Endothelial cell of umbilical vein (primary cell): ENCODE results near the gene RAB11FIP2. TPM values are rescaled to one million over a fixed set of nuclear protein-coding genes. Genes with fewer than 3 reads are reported as not detected.

Source experiments
- BruUV-seq: library from RNA; stranded (reverse); fragments of 400-500 nt; replicated peaks from 2 replicates; lab custom pipeline; 2021; lab: Mats Ljungman, UMichigan
- CTCF ChIA-PET: fragments of 300-600, 350-600 bp; sonication (Branson Sonifier 250); formaldehyde crosslinking; loops from one replicate; lab custom pipeline; 2021; ENCODE audit warnings: antibody characterized with exemption, inconsistent platforms; lab: Charles Lee
- POLR2A ChIA-PET: fragments of 300-600, 350-600 bp; sonication (Branson Sonifier 250); formaldehyde crosslinking; loops from one replicate; lab custom pipeline; 2021; ENCODE audit warnings: antibody characterized with exemption, inconsistent platforms; lab: Charles Lee
- DNase-seq: peaks from one replicate; pipeline ENCODE4 v3.0.0-alpha.2; 2011; ENCODE audit warnings: low read depth, low spot score
- FAIRE-seq: peaks from 2 replicates; lab custom pipeline; 2011; peaks lifted over from hg19 to GRCh38; lab: Jason Lieb, UNC
- H2AFZ ChIP-seq: 2 replicates; pipeline ENCODE4 v1.6.0; 2012; ENCODE audit warnings: low read depth, low read length, control low read depth, inconsistent platforms
- H3K27ac ChIP-seq: 2 replicates; pipeline ENCODE4 v1.5.1; 2011; ENCODE audit warnings: low read depth, mild to moderate bottlenecking, control low read depth, low read length, moderate library complexity; ENCODE audit not compliant: insufficient read depth
- H3K27me3 ChIP-seq, 2 experiments: 2 replicates each; pipeline versions ENCODE4 v1.6.0 to v1.6.1; 2011; ENCODE audit warnings: low read length in 2 of 2, mixed read lengths in 1 of 2; ENCODE audit not compliant: control insufficient read depth in 2 of 2, insufficient read depth in 2 of 2
- H3K36me3 ChIP-seq, 2 experiments: 2 replicates in 1 of 2; 3 replicates in 1 of 2; pipeline ENCODE4 v1.5.1; 2011; ENCODE audit warnings: low read length in 2 of 2, mild to moderate bottlenecking in 1 of 2, moderate library complexity in 1 of 2; ENCODE audit not compliant: control insufficient read depth in 2 of 2, insufficient read depth in 2 of 2; ENCODE audit errors: extremely low read depth in 1 of 2
- H3K4me1 ChIP-seq: 3 replicates; pipeline ENCODE4 v1.5.1; 2011; ENCODE audit warnings: mild to moderate bottlenecking, low read length; ENCODE audit not compliant: control insufficient read depth, insufficient read depth; ENCODE audit errors: extremely low read depth
- H3K4me2 ChIP-seq: 2 replicates; pipeline ENCODE4 v1.6.1; 2011; ENCODE audit warnings: low read length, control low read depth, mixed read lengths; ENCODE audit not compliant: insufficient read depth
- H3K4me3 ChIP-seq, 3 experiments: fragments of 200-600 bp in 1 of 3; sonication (generic), shearing (Covaris generic) in 1 of 3; replicated peaks in 1 of 3; 2 replicates each; pipeline ENCODE4 v1.5.1; 2011 to 2016; ENCODE audit warnings: control low read depth in 3 of 3, low read length in 3 of 3, mild to moderate bottlenecking in 2 of 3, inconsistent platforms in 1 of 3, low read depth in 1 of 3, moderate library complexity in 1 of 3; ENCODE audit not compliant: insufficient read depth in 1 of 3
- H3K79me2 ChIP-seq: 2 replicates; pipeline ENCODE4 v1.6.0; 2012; ENCODE audit warnings: low read length, inconsistent platforms; ENCODE audit not compliant: control insufficient read depth, insufficient read depth
- H3K9ac ChIP-seq: replicated peaks from 2 replicates; pipeline ENCODE3; 2011; ENCODE audit warnings: low read length, control low read depth; ENCODE audit not compliant: insufficient read depth; ENCODE audit errors: extremely low read depth
- H3K9me1 ChIP-seq: replicated peaks from 3 replicates; pipeline ENCODE4 v1.6.0; 2011; ENCODE audit warnings: mild to moderate bottlenecking, low read length; ENCODE audit not compliant: control insufficient read depth, insufficient read depth; ENCODE audit errors: extremely low read depth
- H3K9me3 ChIP-seq: replicated peaks from 2 replicates; pipeline ENCODE4 v1.5.1; 2012; ENCODE audit warnings: low read length, inconsistent platforms; ENCODE audit not compliant: control insufficient read depth, insufficient read depth
- H4K20me1 ChIP-seq: replicated peaks from 2 replicates; pipeline ENCODE3; 2011; ENCODE audit warnings: mild to moderate bottlenecking, low read length; ENCODE audit not compliant: control insufficient read depth, insufficient read depth; ENCODE audit errors: extremely low read depth
- EZH2 ChIP-seq: IDR thresholded peaks from 2 replicates; pipeline ENCODE4 v1.6.1; 2012; ENCODE audit warnings: borderline replicate concordance, low read depth, mild to moderate bottlenecking, moderate library complexity, low read length, inconsistent platforms; ENCODE audit not compliant: severe bottlenecking
- FOS ChIP-seq: IDR thresholded peaks from 2 replicates; pipeline ENCODE4 v1.6.1; 2011; ENCODE audit warnings: mild to moderate bottlenecking, low read length, moderate library complexity, borderline replicate concordance; ENCODE audit not compliant: insufficient read depth
- GATA2 ChIP-seq: IDR thresholded peaks from 2 replicates; pipeline ENCODE4 v1.7.0; 2011; ENCODE audit warnings: low read depth, mild to moderate bottlenecking, moderate library complexity, mixed read lengths, low read length; ENCODE audit not compliant: insufficient read length, insufficient read depth
- JUN ChIP-seq: IDR thresholded peaks from 2 replicates; pipeline ENCODE4 v1.6.1; 2011; ENCODE audit warnings: borderline replicate concordance, low read depth; ENCODE audit not compliant: insufficient read length, insufficient read depth
- MAX ChIP-seq: IDR thresholded peaks from 2 replicates; pipeline ENCODE4 v1.6.1; 2011; ENCODE audit not compliant: insufficient read depth, insufficient read length
- MYC ChIP-seq: IDR thresholded peaks from one replicate; pipeline ENCODE4 v1.6.1; 2011; ENCODE audit warnings: mild to moderate bottlenecking, low read depth, low read length
- POLR2A ChIP-seq: IDR thresholded peaks from 2 replicates; pipeline ENCODE4 v1.6.1; 2012; ENCODE audit warnings: low read depth, mild to moderate bottlenecking, control low read depth, low read length
- POLR2AphosphoS5 ChIP-seq: IDR thresholded peaks from 2 replicates; pipeline ENCODE4 v1.6.1; 2012; ENCODE audit warnings: low read depth, mild to moderate bottlenecking, control low read depth, low read length, moderate library complexity; ENCODE audit not compliant: insufficient read depth
- dilution Hi-C: fragments of 300-500 bp; cut with MboI; formaldehyde crosslinking; loops from one replicate; pipeline ENCODE4 v1.15.0; 2019; ENCODE audit warnings: low sequenced_read_pairs; ENCODE audit not compliant: extremely low pct_ligation_motif_present
- intact Hi-C: fragments of 100-400 bp; cut with micrococcal nuclease; formaldehyde crosslinking; loops from one replicate; pipeline ENCODE4 v1.10.0; 2022
- polyA plus RNA-seq, 4 experiments: library from polyadenylated mRNA; depleted of rRNA in 3 of 4; stranded (reverse) in 3 of 4; unstranded in 1 of 4; fragments of >200 nt; gene quantifications; 2 replicates each; pipeline versions ENCODE4 v1.2.1 to v1.2.3, GENCODE V29; 2011 to 2012; ENCODE audit warnings: missing spikeins in 1 of 4
- total RNA-seq: library from RNA; stranded (reverse); gene quantifications from 2 replicates; pipeline ENCODE4 v1.2.3, GENCODE V29; 2021
- TF ChIP-seq, protein P1 (sequence below), 2 donors: IDR thresholded peaks; 1 replicate in 1 of 2; 2 replicates in 1 of 2; pipeline ENCODE4 v1.5.1; 2011; ENCODE audit warnings: low read length in 2 of 2, mild to moderate bottlenecking in 2 of 2, moderate library complexity in 2 of 2, control low read depth in 1 of 2, inconsistent platforms in 1 of 2, low read depth in 1 of 2; ENCODE audit not compliant: insufficient read depth in 1 of 2; ENCODE audit errors: extremely low read depth in 1 of 2

The RAB11FIP2 gene
- total and polyA plus RNA-seq, 2 donors (not counting 3 experiments of a cell fraction or from before 2014, with no cell fraction given) = 1.9 to 8.6 TPM

DNA sequence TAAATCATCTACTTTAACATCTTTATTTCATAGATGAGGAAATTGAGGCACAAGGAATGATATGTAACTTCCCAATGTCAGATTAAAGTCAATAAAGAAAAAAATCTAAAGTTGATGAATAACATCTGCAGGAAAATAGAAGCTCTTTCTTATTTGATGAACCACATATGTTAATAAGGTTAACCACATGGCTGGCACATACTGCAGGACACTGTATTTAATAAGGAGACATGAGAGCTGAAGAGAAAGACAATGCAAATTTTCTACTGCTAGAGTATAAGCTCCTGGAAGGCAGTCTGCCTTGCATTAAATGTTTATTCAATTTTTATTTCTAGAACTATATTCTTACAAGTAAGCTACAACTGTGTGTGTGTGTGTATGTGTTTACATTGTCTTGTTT is 4.4 kb downstream of the RAB11FIP2 start:
- H3K4me2 ChIP-seq = peak overlapping the region; percentile 88
- no TSS peak for BruUV-seq
- no peak overlapping the region for H2AFZ ChIP-seq
- H3K36me3 ChIP-seq = no peaks in the 10 kb centered on the region
- H3K79me2 ChIP-seq = peaks cover 31% of the 10 kb centered on the region
- ChIA-PET POLR2A (no interaction called here), CTCF (interaction anchor here (0.8 to 2.9 kb wide), 5 partner anchors 10 to 722 kb away, joined by 3 to 9 read pairs (median 3); no protein-coding TSS in a partner anchor)
- H3K9ac ChIP-seq = no peak overlapping the region
- H3K4me3 ChIP-seq = no peak overlapping the region
- FAIRE-seq (no peak), DNase-seq (no peak)
- H3K9me1 ChIP-seq = no peaks in the 10 kb centered on the region
- H3K9me3 ChIP-seq = no peaks in the 10 kb centered on the region
- H3K27me3 ChIP-seq = no peaks in the 10 kb centered on the region
- TF ChIP-seq EZH2 = no peak
- TF ChIP-seq FOS = no peak
- TF ChIP-seq GATA2 = no peak
- no peak for TF ChIP-seq POLR2A
- TF ChIP-seq MAX = no peak
- TF ChIP-seq POLR2AphosphoS5 = no peak
- no peak for TF ChIP-seq JUN
- no peak for TF ChIP-seq MYC
- TF ChIP-seq, protein P1, sequence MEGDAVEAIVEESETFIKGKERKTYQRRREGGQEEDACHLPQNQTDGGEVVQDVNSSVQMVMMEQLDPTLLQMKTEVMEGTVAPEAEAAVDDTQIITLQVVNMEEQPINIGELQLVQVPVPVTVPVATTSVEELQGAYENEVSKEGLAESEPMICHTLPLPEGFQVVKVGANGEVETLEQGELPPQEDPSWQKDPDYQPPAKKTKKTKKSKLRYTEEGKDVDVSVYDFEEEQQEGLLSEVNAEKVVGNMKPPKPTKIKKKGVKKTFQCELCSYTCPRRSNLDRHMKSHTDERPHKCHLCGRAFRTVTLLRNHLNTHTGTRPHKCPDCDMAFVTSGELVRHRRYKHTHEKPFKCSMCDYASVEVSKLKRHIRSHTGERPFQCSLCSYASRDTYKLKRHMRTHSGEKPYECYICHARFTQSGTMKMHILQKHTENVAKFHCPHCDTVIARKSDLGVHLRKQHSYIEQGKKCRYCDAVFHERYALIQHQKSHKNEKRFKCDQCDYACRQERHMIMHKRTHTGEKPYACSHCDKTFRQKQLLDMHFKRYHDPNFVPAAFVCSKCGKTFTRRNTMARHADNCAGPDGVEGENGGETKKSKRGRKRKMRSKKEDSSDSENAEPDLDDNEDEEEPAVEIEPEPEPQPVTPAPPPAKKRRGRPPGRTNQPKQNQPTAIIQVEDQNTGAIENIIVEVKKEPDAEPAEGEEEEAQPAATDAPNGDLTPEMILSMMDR (IDR thresholded peaks at IDR 0.05; ENCODE audit: extremely low read depth in 1 of 2, insufficient read depth in 1 of 2, low read depth in 1 of 2, low read length in 2 of 2) = no peak
- H4K20me1 ChIP-seq = no peaks in the 10 kb centered on the region
- no peak overlapping the region for H3K27ac ChIP-seq
- intact Hi-C loops = loop anchor here (10.0 kb wide), 1 partner anchor 598 kb away; no protein-coding TSS in a partner anchor
- H3K4me1 ChIP-seq = peaks cover 39% of the 10 kb centered on the region
- dilution Hi-C loops = no loop called here
